Measurements from ENCODE around the gene AAMDC. TPM values are rescaled to one million over a fixed set of nuclear protein-coding genes. Genes with fewer than 3 reads are reported as not detected.

The AAMDC gene
- polyA plus RNA-seq, 3 donors = 8.9 to 32.9 (median 28.1) TPM

- intact Hi-C loops (cut with micrococcal nuclease) = no loop called here
- H3K27ac ChIP-seq (ENCODE audit: low read depth in 1 of 2, low read length in 2 of 2) = no peak overlapping the region
- no peak overlapping the region for H3K9ac ChIP-seq (ENCODE audit: insufficient read depth, low read length, poor library complexity, severe bottlenecking)
- H3K27me3 ChIP-seq (ENCODE audit: control insufficient read depth in 2 of 2, insufficient read depth in 2 of 2, low read length in 2 of 2) = no peaks in the 10 kb centered on the region
- peak in 2 of 3 donors; percentile 24 to 35 for DNase-seq
- no peaks in the 10 kb centered on the region for H3K9me3 Mint-ChIP-seq
- H4K20me1 ChIP-seq (ENCODE audit: insufficient read depth, low read length) = peaks cover 97% of the 10 kb centered on the region
- TF ChIP-seq CTCF (IDR thresholded peaks at IDR 0.05) = no peak
- peaks cover 0 to 4% (median 0%) of the 10 kb centered on the region in 3 donors for H3K27me3 Mint-ChIP-seq (ENCODE audit: low read depth in 3 of 3)
- H3K36me3 ChIP-seq (replicated peaks in 1 of 2; ENCODE audit: control insufficient read depth in 1 of 2, insufficient read depth in 2 of 2, low read length in 2 of 2) = peaks cover 0 to 3% of the 10 kb centered on the region in 2 donors
- H3K79me2 ChIP-seq (ENCODE audit: insufficient read depth, low read length) = peaks cover 89% of the 10 kb centered on the region
- H3K27ac Mint-ChIP-seq = peak overlapping the region in 2 of 7 donors; percentile 31
- no peak overlapping the region for H3K4me3 ChIP-seq (replicated peaks in 1 of 3; ENCODE audit: low read depth in 2 of 3, low read length in 3 of 3)
- H3K36me3 Mint-ChIP-seq = peaks cover 0 to 3% of the 10 kb centered on the region in 2 donors
- no CpG with 5 or more reads among the region's 1 CpG for WGBS (ENCODE audit: insufficient coverage)
- no peaks in the 10 kb centered on the region for H3K9me3 ChIP-seq (replicated peaks in 1 of 2; ENCODE audit: control insufficient read depth in 1 of 2, insufficient read depth in 1 of 2, low read length in 2 of 2)
- H3K4me2 ChIP-seq (replicated peaks; ENCODE audit: extremely low read depth, low read length, poor library complexity, severe bottlenecking) = no peak overlapping the region
- peaks cover 4 to 14% of the 10 kb centered on the region in 2 donors for H3K4me1 ChIP-seq (ENCODE audit: control insufficient read depth in 1 of 2, insufficient read depth in 2 of 2, low read length in 2 of 2)
- H2AFZ ChIP-seq (ENCODE audit: insufficient read depth, low read depth, low read length, poor library complexity, severe bottlenecking) = no peak overlapping the region
- peaks cover 18% of the 10 kb centered on the region for H3K4me1 Mint-ChIP-seq
- no peak overlapping the region for H3K4me3 Mint-ChIP-seq
Observed at GRCh38 chr11:77783025-77783424, 37.9 kb upstream of the AAMDC start.

DNA sequence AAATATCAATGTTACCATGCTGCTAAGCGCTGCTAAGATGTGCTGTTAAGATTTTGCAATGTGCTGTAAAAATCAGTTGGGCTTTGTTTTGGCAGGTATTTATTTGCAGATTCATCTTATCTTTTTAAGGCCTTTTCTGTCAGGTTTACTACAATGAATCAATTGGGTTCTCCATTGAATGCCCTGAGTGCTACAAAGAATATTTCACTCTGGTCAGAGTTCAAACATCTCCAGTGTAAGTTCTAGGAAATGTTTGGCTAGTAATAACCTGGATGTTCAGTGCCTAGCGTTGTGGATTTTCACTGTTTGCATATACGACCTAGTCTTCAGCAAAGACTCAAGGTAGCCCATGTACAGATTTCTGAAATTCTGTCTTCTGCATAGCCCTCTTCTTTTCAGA is 36.4 kb upstream of the AAMDC start:
- 100% methylated on average over 2 of the region's 3 CpGs for WGBS (ENCODE audit: insufficient coverage)
- DNase-seq = no peak
- Histone ChIP-seq H3K9me3 (replicated peaks in 1 of 2; ENCODE audit: control insufficient read depth in 1 of 2, insufficient read depth in 1 of 2, low read length in 2 of 2) (no peaks in the 10 kb centered on the region), H4K20me1 (ENCODE audit: insufficient read depth, low read length) (peaks cover 99% of the 10 kb centered on the region), H3K79me2 (ENCODE audit: insufficient read depth, low read length) (peaks cover 92% of the 10 kb centered on the region), H3K4me2 (replicated peaks; ENCODE audit: extremely low read depth, low read length, poor library complexity, severe bottlenecking) (no peak overlapping the region), H3K4me3 (replicated peaks in 1 of 3; ENCODE audit: low read depth in 2 of 3, low read length in 3 of 3) (no peak overlapping the region), H2AFZ (ENCODE audit: insufficient read depth, low read depth, low read length, poor library complexity, severe bottlenecking) (no peak overlapping the region), H3K27ac (ENCODE audit: low read depth in 1 of 2, low read length in 2 of 2) (no peak overlapping the region), H3K36me3 (replicated peaks in 1 of 2; ENCODE audit: control insufficient read depth in 1 of 2, insufficient read depth in 2 of 2, low read length in 2 of 2) (peaks cover 0 to 3% of the 10 kb centered on the region in 2 donors), H3K4me1 (ENCODE audit: control insufficient read depth in 1 of 2, insufficient read depth in 2 of 2, low read length in 2 of 2) (peaks cover 4 to 14% of the 10 kb centered on the region in 2 donors), H3K9ac (ENCODE audit: insufficient read depth, low read length, poor library complexity, severe bottlenecking) (no peak overlapping the region), H3K27me3 (ENCODE audit: control insufficient read depth in 2 of 2, insufficient read depth in 2 of 2, low read length in 2 of 2) (no peaks in the 10 kb centered on the region)
- no peak for TF ChIP-seq CTCF (IDR thresholded peaks at IDR 0.05)
- Mint-ChIP-seq H3K9me3 (no peaks in the 10 kb centered on the region), H3K27ac (no peak overlapping the region), H3K36me3 (peaks cover 0 to 3% of the 10 kb centered on the region in 2 donors), H3K4me1 (peaks cover 15% of the 10 kb centered on the region), H3K27me3 (ENCODE audit: low read depth in 3 of 3) (peaks cover 0 to 4% (median 0%) of the 10 kb centered on the region in 3 donors), H3K4me3 (no peak overlapping the region)
- intact Hi-C loops (cut with micrococcal nuclease) = no loop called here
